Tibial nerve (tissue), 4 donors: ENCODE results near the gene F2RL1.

Experiments used
- CTCF ChIP-seq, 5 experiments: fragments of 200-600 bp in 3 of 5; fragments of 450-650 bp in 2 of 5; sonication (generic) in 3 of 5; IDR thresholded peaks; one replicate each; pipeline ENCODE4 v1.5.1; 2016 to 2019; ENCODE audit warnings: antibody characterized with exemption in 5 of 5, mild to moderate bottlenecking in 3 of 5, moderate library complexity in 2 of 5
- EP300 ChIP-seq, 2 donors: sonication (generic); formaldehyde crosslinking; IDR thresholded peaks; one replicate each; pipeline ENCODE4 v1.6.1; 2017; ENCODE audit warnings: antibody characterized with exemption in 2 of 2, mild to moderate bottlenecking in 1 of 2
- POLR2A ChIP-seq, 2 donors: fragments of 450-650 bp; IDR thresholded peaks; one replicate each; pipeline ENCODE4 v1.6.1; 2017; ENCODE audit warnings: antibody characterized with exemption in 2 of 2, mild to moderate bottlenecking in 2 of 2, moderate library complexity in 2 of 2

GRCh38 chr5:76805821-76806505 is 12.9 kb upstream of the F2RL1 start:
- TF ChIP-seq CTCF (IDR thresholded peaks at IDR 0.05) (no peak), POLR2A (IDR thresholded peaks at IDR 0.05) (no peak), EP300 (IDR thresholded peaks at IDR 0.05) (no peak)
